GM20431 (cell line): ENCODE measurements around the gene KRTDAP.

Experiments used
- in situ Hi-C: fragments of 300-500 bp; cut with MseI, MboI; formaldehyde crosslinking; loops from one replicate; pipeline ENCODE4 v1.15.0; 2020; ENCODE audit warnings: low sequenced_read_pairs; ENCODE audit not compliant: unreplicated experiment

KRTDAP gene

DNA sequence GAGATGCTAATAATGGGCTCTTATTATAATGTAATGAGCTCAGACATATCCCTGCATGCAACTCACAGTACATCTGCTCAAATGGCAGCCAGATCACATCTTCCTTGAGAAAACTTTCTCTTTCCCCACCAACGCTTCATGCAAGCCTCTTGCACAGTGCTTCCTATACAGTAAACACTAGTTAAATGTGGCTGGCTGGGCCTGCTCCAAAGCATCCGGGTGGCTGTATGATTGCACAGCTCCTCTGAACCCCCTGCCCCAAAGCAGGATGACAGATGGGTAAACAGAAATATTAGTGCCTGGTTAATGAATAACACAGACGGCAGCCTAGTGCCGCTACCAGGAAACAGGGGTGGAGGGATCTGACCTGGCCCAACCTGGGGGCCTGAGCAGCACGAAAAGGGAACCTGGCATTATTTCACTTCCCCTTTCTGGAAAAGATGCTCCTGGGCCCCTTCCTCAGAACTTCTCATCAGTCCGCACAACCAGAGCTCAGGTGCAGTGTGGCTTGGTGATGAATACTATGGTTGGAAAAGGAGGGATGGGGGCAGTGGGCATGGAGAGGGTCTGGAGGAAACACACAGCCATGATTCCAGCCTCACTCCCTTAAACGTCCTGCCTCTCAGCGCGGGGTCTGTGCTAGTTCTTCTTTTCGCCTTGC lies 31.4 kb downstream of the KRTDAP start:
- in situ Hi-C loops: no loop called here

DNA sequence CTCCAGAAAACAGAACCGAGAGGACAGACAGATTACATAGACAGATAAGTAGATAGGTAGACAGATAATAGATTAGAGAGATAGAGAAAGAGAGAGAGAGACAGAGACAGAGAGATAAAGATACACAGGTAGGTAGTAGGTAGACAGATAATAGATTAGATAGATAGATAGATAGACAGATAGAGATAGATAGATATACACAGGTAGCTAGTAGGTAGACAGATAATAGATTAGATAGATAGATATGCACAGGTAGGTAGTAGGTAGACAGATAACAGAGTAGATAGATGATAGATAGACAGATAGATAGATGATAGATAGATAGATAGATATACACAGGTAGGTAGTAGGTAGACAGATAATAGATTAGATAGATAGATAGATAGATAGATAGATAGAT lies 32.1 kb downstream of the KRTDAP start:
- in situ Hi-C loops: no loop called here

DNA sequence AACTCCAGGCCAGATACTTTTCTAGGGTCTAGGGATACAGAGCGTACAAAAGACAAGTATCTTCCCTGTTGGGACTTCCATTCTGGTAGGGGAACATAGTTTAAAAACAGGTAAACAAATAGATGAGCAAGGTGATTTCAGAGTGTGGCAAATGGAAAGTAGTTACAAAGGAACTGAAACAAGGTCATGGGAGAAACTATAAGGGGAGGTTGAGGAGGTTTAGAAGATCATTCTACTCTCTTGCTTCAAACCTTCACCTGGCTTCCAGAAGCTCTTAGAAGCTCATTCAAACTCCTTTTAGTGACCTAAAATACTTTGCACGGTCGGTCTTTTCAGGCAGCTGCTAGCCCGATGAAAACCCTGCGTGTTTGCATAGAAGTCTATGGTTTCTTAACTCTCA lies 33.1 kb downstream of the KRTDAP start:
- in situ Hi-C loops: no loop called here

DNA sequence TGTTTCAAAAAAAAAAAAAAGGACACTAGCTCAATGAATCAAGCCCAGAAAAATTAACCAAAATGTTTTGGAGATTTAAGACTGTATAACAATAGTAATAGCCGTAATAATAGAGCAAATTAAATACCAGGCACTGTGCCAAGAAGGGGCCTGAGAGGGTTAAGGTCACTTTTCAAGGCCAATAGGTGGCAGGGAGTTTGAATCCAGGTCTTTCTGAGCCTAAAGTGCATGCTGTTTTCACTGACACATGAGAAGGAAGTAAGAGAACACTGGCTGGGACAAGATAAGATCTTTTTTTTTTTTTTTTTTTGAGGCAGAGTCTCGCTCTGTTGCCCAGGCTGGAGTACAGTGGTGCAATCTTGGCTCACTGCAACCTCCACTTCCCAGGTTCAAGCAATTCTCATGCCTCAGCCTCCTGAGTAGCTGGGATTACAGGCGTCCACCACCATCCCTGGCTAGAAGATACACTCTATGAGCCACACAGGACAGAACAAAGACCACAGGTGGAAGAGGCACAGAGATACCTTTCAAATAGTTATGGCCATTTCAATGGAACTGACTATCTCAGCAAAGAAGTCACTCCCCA lies 34.6 kb downstream of the KRTDAP start:
- in situ Hi-C loops: no loop called here

DNA sequence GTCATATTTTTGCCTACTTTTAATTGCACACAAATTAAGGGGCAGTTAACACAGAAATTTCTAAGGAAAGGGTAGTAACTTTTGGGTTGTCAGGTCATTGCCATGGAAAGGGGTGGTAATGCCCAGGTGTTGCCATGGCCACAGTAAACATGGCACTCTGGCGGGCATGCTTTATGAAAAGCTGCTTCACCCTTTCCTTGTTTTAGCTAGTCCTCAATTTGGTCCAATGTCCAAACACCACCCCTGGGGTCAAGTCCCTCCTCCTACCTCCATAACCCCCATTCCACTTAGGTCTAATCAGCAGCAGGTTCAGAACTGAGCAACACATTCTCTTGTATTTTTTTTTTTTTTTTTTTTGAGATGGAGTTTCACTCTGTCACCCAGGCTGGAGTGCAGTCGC lies 35.6 kb downstream of the KRTDAP start:
- in situ Hi-C loops: no loop called here

DNA sequence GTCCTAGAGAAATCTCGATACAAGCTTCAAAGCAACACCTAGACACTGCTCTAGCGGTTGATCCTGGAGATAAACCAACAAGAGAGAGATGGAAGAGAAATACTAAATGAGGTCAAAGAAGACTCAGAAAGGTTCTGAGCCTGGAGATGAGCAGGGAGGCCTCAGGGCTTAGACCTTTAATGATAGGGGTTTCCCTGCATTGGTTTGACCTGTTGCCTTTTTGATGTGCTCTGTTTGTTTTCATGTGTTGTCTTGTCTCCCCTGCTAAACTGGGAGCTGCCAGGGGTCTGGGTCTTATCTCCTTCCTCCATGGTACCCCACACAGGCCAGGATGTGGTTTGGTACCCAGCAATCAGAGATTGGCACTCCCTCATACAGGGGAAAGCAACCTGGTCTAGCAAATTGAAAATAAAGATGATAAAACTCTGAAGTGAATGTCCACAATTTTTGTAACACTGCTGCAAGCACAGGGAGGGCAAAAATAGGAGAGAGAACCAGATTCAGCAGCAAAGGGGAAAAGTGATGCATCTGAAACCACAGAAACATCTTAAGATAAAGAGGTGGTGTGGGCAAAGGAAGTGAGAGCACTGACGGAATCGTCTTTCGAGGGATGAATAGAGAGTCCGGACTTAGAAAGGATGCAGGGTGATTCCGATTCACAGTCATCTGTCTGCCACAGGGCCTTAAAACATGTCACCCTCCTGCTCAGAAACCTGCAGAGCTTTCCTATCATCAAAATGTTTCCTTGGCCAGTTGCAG lies 38.7 kb downstream of the KRTDAP start:
- in situ Hi-C loops: no loop called here

DNA sequence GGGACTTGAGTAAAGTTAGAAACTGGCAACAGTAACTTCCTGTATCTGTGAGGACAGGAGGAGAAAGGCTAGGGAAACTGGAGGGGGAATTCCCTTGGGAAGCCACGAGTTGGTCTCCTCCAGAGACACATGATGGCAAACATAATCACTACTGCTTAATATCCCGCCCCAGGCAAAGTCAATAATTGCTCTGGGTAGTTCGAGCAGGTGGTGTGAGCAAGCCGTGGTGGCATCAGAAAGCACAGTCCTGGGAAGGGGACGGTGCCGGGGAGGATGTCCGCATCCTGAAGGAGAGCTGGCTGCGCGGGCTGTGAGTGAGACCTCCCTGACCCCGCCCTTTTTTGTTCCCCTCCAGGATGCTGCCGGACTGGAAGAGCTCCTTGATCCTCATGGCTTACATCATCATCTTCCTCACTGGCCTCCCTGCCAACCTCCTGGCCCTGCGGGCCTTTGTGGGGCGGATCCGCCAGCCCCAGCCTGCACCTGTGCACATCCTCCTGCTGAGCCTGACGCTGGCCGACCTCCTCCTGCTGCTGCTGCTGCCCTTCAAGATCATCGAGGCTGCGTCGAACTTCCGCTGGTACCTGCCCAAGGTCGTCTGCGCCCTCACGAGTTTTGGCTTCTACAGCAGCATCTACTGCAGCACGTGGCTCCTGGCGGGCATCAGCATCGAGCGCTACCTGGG lies 40.8 kb downstream of the KRTDAP start:
- in situ Hi-C loops: no loop called here

DNA sequence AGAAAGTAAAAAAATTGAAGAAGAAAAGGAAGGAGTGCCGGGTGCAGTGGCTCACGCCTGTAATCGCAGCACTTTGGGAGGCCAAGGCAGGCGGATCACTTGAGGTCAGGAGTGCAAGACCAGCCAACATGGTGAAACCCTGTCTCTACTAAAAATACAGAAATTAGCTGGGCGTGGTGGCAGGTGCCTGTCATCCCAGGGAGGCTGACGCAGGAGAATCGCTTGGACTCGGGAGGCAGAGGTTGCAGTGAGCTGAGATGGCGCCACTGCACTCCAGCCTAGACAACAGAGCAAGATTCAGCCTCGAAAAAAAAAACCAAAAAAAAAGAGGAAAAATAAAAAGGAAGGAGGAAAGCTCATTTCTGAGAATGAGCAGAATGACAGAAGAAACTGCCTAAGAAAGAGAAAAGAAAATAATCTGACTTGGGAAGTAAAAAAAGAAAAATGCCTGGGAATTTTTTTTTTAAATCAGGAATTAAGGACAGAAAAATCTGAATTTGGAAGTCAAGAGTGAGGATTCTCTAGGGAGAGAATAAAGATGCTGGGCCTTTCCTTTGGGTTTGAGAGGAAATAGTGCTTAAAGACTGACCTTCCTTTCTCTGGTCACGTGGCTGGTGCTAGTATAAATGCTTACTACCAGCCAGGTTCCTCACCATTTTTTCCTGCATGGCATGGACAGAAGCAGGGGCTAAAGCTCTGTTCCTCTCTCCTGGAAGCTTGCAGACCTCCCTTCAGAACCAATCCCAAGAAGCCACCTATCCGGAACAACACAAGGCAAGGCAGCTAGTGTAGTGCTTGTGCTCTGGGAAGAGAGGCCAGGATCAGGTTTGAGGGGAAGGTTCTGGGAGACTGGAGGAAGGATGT lies 42.4 kb downstream of the KRTDAP start, which contains the start of gene FFAR2:
FFAR2 (plus strand) TSS at position 652 of the 864 bp plus-strand sequence. CDS start 1,458 bp downstream, outside the sequence.
- in situ Hi-C loops: no loop called here

DNA sequence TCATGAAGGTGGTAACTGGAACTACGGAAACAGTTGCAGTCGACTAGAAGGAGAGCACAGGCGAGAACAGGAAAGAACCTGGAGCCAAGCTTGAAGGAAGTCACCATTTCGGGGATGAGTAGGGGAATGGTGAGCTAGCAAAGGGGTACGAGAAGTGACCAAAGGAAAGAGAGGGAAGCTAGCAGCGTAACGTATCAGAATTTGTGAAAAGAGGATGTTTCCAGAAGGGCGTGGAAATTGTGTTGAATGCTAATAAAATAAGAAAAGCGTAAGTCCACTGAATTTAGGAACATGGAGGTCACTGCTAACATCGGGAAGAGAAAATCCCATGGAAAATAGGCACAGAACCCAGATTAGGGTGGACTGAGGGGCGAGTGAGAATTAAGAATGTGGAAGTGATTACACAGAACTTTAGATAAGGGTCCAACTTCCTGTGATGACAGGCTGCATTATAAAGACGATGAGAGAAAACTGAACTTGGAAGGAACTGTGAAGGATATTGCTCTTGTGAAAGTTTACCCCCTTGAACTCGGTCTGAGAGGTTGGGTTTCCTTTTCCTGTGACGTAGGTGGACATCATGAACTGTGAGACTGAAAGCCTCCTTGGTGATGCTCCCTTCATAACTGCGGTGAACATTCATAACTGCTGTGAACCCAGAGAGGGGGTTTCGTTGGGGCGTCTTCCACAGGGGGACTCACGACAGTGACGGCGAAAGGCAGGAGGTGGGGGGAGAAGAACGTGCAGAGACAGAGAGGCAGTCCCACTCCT lies 44.3 kb downstream of the KRTDAP start:
- in situ Hi-C loops: no loop called here

DNA sequence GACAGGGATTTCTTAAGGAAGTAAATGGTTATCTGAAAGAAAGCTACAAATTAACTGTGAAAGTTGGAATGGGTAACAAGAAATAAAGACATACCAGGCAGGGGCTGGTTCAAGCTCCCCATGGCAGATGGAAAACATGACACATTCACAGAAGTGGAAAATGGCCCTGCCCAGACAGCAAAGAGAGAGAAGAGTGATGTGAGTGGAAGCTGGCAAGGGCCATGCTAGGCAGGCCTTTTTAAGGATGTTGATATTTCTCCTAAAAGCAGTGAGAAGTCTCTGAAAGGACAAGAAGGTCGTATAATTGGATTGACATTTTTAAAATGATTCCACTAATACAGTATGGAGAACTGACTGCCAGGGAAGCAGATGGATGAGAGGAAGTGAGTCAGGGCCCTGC lies 45.5 kb downstream of the KRTDAP start:
- in situ Hi-C loops: no loop called here

DNA sequence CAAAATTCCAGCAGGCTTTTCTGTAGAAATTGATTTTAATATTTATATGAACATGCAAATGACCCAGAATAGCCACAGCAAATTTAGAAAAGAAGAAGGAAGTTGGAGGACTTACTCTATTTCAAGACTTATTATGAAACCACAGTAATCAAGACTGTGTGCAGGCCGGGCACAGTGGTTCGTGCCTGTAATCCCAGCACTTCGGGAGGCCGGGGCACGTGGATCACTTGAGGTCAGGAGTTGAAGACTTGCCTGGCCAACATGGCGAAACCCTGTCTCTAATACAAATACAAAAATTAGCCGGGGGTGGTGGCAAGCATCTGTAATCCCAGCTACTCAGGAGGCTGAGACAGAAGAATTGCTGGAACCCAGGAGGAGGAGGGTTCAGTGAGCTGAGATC lies 48.2 kb downstream of the KRTDAP start:
- in situ Hi-C loops: no loop called here

DNA sequence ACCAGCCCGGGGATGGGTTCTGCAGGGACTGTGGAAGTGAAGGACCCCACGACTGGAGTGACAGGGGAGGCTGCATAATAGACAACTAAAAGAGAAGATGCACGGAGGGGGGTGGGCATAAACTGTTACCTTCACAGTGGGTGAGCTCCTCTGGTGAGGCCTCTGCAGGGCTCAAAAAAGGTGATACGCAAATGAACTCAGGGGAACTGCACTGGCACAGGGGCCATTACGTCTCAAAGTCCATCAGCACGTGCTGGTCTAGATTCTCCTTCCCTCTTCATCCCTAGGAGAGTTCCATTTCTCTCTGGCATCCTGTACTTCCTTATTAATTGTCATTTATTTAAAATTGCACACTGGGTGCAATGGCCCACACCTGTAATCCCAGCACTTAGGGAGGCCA lies 50.3 kb downstream of the KRTDAP start:
- in situ Hi-C loops: no loop called here

DNA sequence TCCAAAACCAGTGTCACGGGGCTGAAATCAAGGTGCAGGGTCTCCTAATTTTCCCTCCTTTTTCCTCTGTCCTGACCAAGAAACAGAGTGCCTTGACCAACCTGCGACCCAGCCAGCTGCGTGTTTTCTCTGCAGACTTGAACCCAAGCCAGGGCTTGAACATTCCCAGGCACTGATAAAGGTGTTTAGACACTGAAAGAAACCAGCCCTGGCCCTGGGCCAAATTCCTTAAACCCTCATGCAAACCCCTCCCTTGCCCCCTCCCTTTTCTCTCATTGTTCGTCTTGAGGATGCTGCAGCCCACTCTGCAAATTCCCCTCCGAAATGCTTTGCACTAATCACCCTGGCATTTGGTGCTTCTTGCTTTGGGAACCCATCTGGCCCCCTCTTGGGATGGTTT lies 51.7 kb downstream of the KRTDAP start:
- in situ Hi-C loops: no loop called here

DNA sequence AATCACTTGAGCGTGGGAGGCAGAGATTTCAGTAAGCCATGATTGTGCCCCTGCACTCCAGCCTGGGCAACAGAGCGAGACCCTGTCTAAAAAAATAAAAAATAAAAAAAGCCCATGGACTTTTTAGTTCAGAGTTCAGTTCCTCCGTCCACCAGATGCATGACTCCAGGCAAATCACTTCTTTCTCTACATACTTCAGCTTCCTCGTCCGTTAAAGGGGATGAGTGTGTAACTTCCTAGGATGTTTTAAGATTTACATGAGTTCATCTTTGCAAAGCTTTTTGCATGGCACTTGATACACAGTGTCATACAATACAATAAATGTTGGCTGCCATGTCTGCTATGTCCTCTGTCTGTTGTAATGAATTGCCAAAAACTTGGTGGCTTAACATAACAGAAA lies 52.2 kb downstream of the KRTDAP start:
- in situ Hi-C loops: no loop called here

DNA sequence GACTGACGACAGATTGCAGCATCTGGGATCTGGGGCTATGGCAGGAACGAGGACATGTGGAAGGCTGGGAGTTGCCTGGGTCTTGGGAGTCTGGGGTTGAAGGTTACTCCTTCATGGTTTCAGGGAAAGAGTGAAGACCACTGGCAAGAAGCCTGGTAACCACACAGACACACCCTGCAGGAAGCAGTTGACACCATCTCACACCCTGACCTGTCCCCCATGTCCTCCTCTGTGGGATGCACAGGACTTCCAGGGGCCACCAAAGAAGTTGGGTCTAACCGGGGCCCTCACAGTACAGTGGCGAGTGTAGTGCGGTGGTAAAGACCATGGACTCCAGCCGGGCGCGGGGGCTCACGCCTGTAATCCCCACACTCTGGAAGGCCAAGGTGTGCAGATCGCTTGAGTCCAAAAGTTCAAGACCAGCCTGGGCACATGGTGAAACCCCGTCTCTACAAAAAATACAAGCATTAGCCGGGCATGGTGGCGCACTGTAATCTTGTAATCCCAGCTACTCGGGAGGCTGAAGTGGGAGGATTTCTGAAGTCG lies 52.8 kb downstream of the KRTDAP start:
- in situ Hi-C loops: no loop called here
